Measurements from ENCODE around the gene FZD8. TPM values are rescaled to one million over a fixed set of nuclear protein-coding genes. Genes with fewer than 3 reads are reported as not detected.
A peak's percentile ranks its signal among the peaks of the same experiment; 100 is the strongest.

The FZD8 gene
- total and polyA plus RNA-seq, 2 experiments from 2014 or later: 0.47 to 8.7 TPM

DNA sequence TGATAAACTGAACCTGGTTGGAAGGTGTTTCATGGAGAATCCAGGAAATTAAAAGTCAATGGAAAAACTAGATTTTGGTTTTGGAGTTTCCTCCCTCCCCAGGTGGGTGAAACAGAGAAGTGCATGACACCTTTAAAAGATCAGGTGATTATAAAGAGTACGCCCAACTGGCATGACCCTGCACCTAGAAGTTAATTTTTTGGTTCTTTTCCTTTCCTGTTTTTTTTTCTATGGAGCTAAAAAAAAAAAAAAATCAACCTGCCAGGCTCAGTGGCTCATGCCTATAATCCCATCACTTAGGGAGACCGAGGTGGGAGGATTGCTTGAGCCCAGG, 29.0 kb downstream of the FZD8 start (continued):
- TF ChIP-seq, protein P1, sequence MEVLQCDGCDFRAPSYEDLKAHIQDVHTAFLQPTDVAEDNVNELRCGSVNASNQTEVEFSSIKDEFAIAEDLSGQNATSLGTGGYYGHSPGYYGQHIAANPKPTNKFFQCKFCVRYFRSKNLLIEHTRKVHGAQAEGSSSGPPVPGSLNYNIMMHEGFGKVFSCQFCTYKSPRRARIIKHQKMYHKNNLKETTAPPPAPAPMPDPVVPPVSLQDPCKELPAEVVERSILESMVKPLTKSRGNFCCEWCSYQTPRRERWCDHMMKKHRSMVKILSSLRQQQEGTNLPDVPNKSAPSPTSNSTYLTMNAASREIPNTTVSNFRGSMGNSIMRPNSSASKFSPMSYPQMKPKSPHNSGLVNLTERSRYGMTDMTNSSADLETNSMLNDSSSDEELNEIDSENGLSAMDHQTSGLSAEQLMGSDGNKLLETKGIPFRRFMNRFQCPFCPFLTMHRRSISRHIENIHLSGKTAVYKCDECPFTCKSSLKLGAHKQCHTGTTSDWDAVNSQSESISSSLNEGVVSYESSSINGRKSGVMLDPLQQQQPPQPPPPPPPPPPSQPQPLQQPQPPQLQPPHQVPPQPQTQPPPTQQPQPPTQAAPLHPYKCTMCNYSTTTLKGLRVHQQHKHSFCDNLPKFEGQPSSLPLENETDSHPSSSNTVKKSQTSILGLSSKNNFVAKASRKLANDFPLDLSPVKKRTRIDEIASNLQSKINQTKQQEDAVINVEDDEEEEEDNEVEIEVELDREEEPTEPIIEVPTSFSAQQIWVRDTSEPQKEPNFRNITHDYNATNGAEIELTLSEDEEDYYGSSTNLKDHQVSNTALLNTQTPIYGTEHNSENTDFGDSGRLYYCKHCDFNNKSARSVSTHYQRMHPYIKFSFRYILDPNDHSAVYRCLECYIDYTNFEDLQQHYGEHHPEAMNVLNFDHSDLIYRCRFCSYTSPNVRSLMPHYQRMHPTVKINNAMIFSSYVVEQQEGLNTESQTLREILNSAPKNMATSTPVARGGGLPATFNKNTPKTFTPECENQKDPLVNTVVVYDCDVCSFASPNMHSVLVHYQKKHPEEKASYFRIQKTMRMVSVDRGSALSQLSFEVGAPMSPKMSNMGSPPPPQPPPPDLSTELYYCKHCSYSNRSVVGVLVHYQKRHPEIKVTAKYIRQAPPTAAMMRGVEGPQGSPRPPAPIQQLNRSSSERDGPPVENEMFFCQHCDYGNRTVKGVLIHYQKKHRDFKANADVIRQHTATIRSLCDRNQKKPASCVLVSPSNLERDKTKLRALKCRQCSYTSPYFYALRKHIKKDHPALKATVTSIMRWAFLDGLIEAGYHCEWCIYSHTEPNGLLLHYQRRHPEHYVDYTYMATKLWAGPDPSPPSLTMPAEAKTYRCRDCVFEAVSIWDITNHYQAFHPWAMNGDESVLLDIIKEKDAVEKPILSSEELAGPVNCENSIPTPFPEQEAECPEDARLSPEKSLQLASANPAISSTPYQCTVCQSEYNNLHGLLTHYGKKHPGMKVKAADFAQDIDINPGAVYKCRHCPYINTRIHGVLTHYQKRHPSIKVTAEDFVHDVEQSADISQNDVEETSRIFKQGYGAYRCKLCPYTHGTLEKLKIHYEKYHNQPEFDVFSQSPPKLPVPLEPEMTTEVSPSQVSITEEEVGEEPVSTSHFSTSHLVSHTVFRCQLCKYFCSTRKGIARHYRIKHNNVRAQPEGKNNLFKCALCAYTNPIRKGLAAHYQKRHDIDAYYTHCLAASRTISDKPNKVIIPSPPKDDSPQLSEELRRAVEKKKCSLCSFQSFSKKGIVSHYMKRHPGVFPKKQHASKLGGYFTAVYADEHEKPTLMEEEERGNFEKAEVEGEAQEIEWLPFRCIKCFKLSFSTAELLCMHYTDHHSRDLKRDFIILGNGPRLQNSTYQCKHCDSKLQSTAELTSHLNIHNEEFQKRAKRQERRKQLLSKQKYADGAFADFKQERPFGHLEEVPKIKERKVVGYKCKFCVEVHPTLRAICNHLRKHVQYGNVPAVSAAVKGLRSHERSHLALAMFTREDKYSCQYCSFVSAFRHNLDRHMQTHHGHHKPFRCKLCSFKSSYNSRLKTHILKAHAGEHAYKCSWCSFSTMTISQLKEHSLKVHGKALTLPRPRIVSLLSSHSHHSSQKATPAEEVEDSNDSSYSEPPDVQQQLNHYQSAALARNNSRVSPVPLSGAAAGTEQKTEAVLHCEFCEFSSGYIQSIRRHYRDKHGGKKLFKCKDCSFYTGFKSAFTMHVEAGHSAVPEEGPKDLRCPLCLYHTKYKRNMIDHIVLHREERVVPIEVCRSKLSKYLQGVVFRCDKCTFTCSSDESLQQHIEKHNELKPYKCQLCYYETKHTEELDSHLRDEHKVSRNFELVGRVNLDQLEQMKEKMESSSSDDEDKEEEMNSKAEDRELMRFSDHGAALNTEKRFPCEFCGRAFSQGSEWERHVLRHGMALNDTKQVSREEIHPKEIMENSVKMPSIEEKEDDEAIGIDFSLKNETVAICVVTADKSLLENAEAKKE (CRISPR knock-in tag; IDR thresholded peaks at IDR 0.05): no peak
- TF ChIP-seq NANOG (IDR thresholded peaks at IDR 0.05; ENCODE audit: borderline replicate concordance) (no peak), POLR2AphosphoS5 (IDR thresholded peaks at IDR 0.05; ENCODE audit: low read depth) (no peak)
- TF ChIP-seq, protein P2, sequence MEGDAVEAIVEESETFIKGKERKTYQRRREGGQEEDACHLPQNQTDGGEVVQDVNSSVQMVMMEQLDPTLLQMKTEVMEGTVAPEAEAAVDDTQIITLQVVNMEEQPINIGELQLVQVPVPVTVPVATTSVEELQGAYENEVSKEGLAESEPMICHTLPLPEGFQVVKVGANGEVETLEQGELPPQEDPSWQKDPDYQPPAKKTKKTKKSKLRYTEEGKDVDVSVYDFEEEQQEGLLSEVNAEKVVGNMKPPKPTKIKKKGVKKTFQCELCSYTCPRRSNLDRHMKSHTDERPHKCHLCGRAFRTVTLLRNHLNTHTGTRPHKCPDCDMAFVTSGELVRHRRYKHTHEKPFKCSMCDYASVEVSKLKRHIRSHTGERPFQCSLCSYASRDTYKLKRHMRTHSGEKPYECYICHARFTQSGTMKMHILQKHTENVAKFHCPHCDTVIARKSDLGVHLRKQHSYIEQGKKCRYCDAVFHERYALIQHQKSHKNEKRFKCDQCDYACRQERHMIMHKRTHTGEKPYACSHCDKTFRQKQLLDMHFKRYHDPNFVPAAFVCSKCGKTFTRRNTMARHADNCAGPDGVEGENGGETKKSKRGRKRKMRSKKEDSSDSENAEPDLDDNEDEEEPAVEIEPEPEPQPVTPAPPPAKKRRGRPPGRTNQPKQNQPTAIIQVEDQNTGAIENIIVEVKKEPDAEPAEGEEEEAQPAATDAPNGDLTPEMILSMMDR (conservative IDR thresholded peaks at IDR 0.05; ENCODE audit: low read depth in 2 of 2): no peak

DNA sequence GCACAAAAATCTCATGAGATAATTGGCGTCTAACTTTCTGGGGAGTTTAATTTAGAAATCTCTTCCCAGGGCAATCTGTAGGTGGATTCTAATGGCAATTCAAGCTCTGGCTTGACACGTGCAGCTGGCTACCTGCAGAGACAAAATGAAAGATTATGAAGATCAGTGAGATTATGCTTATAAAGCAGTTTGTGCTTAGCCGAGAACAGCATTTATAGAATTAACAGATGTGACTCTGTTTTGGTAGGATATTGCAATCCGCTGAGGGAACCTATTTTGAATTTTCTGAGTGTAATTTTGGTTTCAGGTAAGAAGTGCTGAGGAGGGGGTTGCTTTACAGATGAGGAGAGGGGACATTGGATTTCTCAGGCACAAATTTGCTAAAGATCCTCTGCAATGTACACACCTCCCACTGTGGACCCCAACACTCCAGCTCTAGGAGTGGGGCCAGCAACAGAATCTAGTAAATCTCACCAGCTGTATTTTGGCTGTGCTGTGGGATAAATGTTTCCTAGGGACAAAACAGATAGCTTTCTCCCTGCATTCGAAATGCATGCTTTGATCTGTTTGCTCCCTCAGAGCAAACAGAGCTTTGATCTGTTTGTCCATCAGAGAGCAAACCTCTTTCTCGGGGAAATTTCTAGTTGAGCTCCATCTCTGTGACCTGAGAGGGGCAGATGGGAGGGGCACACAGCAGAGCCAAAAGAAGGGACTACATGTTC, 29.6 kb downstream of the FZD8 start:
- Mint-ChIP-seq H3K27me3 (ENCODE audit: insufficient read depth, low read depth, poor library complexity) (peaks cover 6% of the 10 kb centered on the region), H3K36me3 (ENCODE audit: low read depth) (peaks cover 17% of the 10 kb centered on the region), H3K4me1 (no peaks in the 10 kb centered on the region), H3K27ac (no peak overlapping the region), H3K4me3 (no peak overlapping the region), H3K9me3 (peaks cover 23% of the 10 kb centered on the region)
- Histone ChIP-seq H3K9me2 (ENCODE audit: insufficient read depth) (no peaks in the 10 kb centered on the region), H2AFZ (peak overlapping the region; percentile 38; the same call in 1 of the 2 replicates), H3K27me3 (ENCODE audit: insufficient read depth) (peaks cover 18% of the 10 kb centered on the region), H3K4me1 (ENCODE audit: insufficient read depth) (no peaks in the 10 kb centered on the region), H3K27ac (ENCODE audit: low read depth) (no peak overlapping the region), H3K79me2 (replicated peaks; ENCODE audit: insufficient read depth) (no peaks in the 10 kb centered on the region), H4K20me1 (replicated peaks; ENCODE audit: insufficient read depth) (no peaks in the 10 kb centered on the region), H3K36me3 (ENCODE audit: insufficient read depth) (no peaks in the 10 kb centered on the region), H3K4me3 (no peak overlapping the region), H3K4me2 (no peak overlapping the region), H3F3A (replicated peaks; ENCODE audit: low read depth) (no peaks in the 10 kb centered on the region)
- TF ChIP-seq, protein P3, sequence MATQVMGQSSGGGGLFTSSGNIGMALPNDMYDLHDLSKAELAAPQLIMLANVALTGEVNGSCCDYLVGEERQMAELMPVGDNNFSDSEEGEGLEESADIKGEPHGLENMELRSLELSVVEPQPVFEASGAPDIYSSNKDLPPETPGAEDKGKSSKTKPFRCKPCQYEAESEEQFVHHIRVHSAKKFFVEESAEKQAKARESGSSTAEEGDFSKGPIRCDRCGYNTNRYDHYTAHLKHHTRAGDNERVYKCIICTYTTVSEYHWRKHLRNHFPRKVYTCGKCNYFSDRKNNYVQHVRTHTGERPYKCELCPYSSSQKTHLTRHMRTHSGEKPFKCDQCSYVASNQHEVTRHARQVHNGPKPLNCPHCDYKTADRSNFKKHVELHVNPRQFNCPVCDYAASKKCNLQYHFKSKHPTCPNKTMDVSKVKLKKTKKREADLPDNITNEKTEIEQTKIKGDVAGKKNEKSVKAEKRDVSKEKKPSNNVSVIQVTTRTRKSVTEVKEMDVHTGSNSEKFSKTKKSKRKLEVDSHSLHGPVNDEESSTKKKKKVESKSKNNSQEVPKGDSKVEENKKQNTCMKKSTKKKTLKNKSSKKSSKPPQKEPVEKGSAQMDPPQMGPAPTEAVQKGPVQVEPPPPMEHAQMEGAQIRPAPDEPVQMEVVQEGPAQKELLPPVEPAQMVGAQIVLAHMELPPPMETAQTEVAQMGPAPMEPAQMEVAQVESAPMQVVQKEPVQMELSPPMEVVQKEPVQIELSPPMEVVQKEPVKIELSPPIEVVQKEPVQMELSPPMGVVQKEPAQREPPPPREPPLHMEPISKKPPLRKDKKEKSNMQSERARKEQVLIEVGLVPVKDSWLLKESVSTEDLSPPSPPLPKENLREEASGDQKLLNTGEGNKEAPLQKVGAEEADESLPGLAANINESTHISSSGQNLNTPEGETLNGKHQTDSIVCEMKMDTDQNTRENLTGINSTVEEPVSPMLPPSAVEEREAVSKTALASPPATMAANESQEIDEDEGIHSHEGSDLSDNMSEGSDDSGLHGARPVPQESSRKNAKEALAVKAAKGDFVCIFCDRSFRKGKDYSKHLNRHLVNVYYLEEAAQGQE (IDR thresholded peaks at IDR 0.05; ENCODE audit: unreplicated experiment): no peak
- TF ChIP-seq CREB1 (CRISPR knock-in tag; IDR thresholded peaks at IDR 0.05; ENCODE audit: low read depth): no peak
- no peak for TF ChIP-seq EZH2 (IDR thresholded peaks at IDR 0.05; ENCODE audit: low read depth, unreplicated experiment)
- TF ChIP-seq, protein P2 (conservative IDR thresholded peaks at IDR 0.05; ENCODE audit: low read depth in 2 of 2): no peak
- no peak for TF ChIP-seq EZH2phosphoT487 (IDR thresholded peaks at IDR 0.05; ENCODE audit: unreplicated experiment)
- ATAC-seq: no peak
- DNase-seq (ENCODE audit: low spot score): no peak

Measured in GM23338 (cell line).